ENCODE data around the gene LRRN3. TPM values are rescaled to one million over a fixed set of nuclear protein-coding genes. Genes with fewer than 3 reads are reported as not detected.

LRRN3 gene
- total and polyA plus RNA-seq, 2 of the 8 experiments (the other 6 are each of a cell fraction or from before 2014, with no cell fraction given) = 0.20 to 0.32 TPM

- TF ChIP-seq TAF7 (optimal IDR thresholded peaks at IDR 0.05; ENCODE audit: borderline replicate concordance, low read depth, low read length) (no peak), YY1 (IDR thresholded peaks at IDR 0.05; ENCODE audit: low read depth, low read length) (peak; percentile 65; the same call in 1 of the 2 replicates), CEBPB (IDR thresholded peaks at IDR 0.05; ENCODE audit: low read depth, low read length) (0 out of 2 replicates have a peak, but pooled peaks have one; percentile 5), SP1 (IDR thresholded peaks at IDR 0.05; ENCODE audit: low read depth, low read length) (peak; percentile 65; the same call in 1 of the 2 replicates), SIX5 (IDR thresholded peaks at IDR 0.05; ENCODE audit: low read depth, low read length) (no peak)
Measured at GRCh38 chr7:111051832-111052231, 39.1 kb upstream of the LRRN3 start (continued).

Measured in H1 (cell line).